ENCODE measurements around the gene DNAJC3.

Gene DNAJC3

DNA sequence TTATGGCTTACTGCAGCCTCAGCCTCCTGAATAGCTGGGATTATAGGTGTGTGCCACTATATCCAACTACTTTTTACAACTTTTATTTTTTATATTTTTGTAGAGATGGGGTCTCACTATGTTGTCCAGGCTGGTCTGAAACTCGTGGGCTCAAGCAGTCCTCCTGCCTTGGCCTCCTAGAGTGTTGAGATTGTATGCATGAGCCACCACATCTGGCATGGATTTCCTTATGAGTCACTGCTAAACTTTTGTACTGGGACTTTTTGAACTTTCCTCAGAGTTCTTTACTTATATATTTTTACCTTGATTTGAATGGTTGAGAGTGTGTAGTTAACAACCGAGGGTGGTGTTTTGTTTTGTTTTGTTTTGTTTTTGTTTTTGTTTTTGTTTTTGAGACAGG is 33.4 kb downstream of the DNAJC3 start:
- TF ChIP-seq FOXP2 (optimal IDR thresholded peaks at IDR 0.05; ENCODE audit: borderline replicate concordance, extremely low read depth, extremely low read length, insufficient read depth) (no peak), REST (IDR thresholded peaks at IDR 0.05; ENCODE audit: insufficient read depth in 1 of 2, low read depth in 2 of 2, low read length in 2 of 2) (no peak)

GRCh38 chr13:95713651-95714050 is 36.7 kb downstream of the DNAJC3 start:
- TF ChIP-seq SIN3A (IDR thresholded peaks at IDR 0.05; ENCODE audit: borderline replicate concordance, insufficient read depth, low read length), result no peak
- no peak for TF ChIP-seq REST (IDR thresholded peaks at IDR 0.05; ENCODE audit: insufficient read depth in 1 of 2, low read depth in 2 of 2, low read length in 2 of 2)
- TF ChIP-seq POLR2AphosphoS5 (IDR thresholded peaks at IDR 0.05; ENCODE audit: low read depth, low read length), result no peak
- no peak for TF ChIP-seq TAF1 (IDR thresholded peaks at IDR 0.05; ENCODE audit: borderline replicate concordance, insufficient read depth, low read length)
- no peak for TF ChIP-seq FOXP2 (optimal IDR thresholded peaks at IDR 0.05; ENCODE audit: borderline replicate concordance, extremely low read depth, extremely low read length, insufficient read depth)

DNA sequence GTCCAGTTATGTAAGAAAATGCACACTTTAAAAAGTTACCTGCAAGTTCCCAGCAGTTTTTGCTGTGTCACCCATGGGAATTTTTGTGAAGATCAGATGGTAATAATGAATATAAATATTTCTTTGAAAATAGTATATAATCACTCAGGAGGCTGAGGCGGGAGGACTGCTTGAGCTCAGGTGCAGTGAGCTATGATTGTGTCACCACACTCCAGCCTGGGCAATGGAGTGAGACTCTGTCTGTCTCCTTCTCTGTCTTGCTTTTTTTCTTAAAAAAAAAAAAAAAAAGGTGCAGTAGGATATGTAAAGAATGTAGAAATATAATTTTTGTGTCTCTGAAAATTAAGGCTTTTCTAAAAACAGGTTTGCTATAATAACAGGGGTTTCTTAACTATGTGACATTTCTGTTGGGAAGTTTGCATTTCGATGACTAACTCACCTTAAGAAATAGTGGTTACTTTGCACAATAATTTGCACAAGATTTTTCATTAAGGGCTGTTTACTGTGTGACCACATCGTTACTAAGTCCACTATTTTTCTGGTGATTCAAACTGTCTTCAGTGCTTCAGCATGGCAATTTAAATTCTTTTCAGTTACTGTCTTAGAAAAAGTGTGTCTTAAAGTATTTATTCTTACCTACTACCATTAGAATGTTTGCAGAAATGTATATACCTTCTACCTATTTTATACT is 37.3 kb downstream of the DNAJC3 start:
- TF ChIP-seq POLR2AphosphoS5 (IDR thresholded peaks at IDR 0.05; ENCODE audit: low read depth, low read length) (no peak), FOXP2 (optimal IDR thresholded peaks at IDR 0.05; ENCODE audit: borderline replicate concordance, extremely low read depth, extremely low read length, insufficient read depth) (no peak), TAF1 (IDR thresholded peaks at IDR 0.05; ENCODE audit: borderline replicate concordance, insufficient read depth, low read length) (no peak)

GRCh38 chr13:95716231-95716630 is 39.3 kb downstream of the DNAJC3 start:
- no peak for TF ChIP-seq REST (IDR thresholded peaks at IDR 0.05; ENCODE audit: insufficient read depth in 1 of 2, low read depth in 2 of 2, low read length in 2 of 2)
- no peak for TF ChIP-seq FOXP2 (optimal IDR thresholded peaks at IDR 0.05; ENCODE audit: borderline replicate concordance, extremely low read depth, extremely low read length, insufficient read depth)
- no peak for TF ChIP-seq TAF1 (IDR thresholded peaks at IDR 0.05; ENCODE audit: borderline replicate concordance, insufficient read depth, low read length)
- no peak for TF ChIP-seq POLR2AphosphoS5 (IDR thresholded peaks at IDR 0.05; ENCODE audit: low read depth, low read length)
- no peak for TF ChIP-seq SIN3A (IDR thresholded peaks at IDR 0.05; ENCODE audit: borderline replicate concordance, insufficient read depth, low read length)

DNA sequence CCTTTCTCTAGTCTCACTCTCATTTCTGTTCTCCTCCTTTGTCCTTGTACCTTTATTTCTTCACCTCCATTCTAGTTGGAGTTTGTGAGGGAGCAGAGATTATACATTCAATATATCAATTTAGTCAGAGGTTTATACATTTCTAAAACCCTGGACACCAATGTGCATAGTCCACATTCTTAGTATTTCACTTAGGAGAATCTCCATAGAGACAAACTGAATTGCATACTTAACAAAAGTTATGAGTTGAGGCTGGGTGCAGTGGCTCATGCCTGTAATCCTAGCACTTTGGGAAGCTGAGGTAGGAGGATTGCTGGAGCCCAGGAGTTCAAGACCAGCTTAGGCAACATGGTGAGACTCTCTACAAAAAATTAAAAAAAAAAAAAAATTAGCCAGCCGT is 45.3 kb downstream of the DNAJC3 start:
- TF ChIP-seq POLR2AphosphoS5 (IDR thresholded peaks at IDR 0.05; ENCODE audit: low read depth, low read length), result no peak
- no peak for TF ChIP-seq FOXP2 (optimal IDR thresholded peaks at IDR 0.05; ENCODE audit: borderline replicate concordance, extremely low read depth, extremely low read length, insufficient read depth)
- TF ChIP-seq TAF1 (IDR thresholded peaks at IDR 0.05; ENCODE audit: borderline replicate concordance, insufficient read depth, low read length), result no peak

DNA sequence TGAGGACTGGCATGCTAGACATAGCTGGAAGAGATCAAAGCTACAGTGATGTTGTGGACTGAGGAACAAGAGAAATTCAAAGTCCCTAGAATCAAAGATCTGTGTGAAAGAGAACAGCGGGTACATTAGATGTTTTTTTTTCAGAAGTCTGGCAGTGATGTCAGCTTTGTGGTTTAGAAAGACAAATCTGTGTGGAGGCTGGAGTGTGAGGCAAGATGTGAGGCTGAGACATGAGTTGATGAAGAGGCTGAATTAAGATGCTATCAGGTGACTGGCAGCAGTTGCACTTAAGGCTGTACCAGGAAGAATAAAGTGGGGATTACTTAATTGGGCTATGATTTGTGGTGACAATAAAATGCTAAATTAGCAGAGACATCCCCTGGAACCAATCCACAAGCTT is 46.5 kb downstream of the DNAJC3 start:
- TF ChIP-seq REST (IDR thresholded peaks at IDR 0.05; ENCODE audit: insufficient read depth in 1 of 2, low read depth in 2 of 2, low read length in 2 of 2) (no peak), POLR2AphosphoS5 (IDR thresholded peaks at IDR 0.05; ENCODE audit: low read depth, low read length) (no peak), TAF1 (IDR thresholded peaks at IDR 0.05; ENCODE audit: borderline replicate concordance, insufficient read depth, low read length) (no peak), FOXP2 (optimal IDR thresholded peaks at IDR 0.05; ENCODE audit: borderline replicate concordance, extremely low read depth, extremely low read length, insufficient read depth) (no peak), SIN3A (IDR thresholded peaks at IDR 0.05; ENCODE audit: borderline replicate concordance, insufficient read depth, low read length) (no peak)
